Measurements from ENCODE around the gene BZW2. TPM values are rescaled to one million over a fixed set of nuclear protein-coding genes. Genes with fewer than 3 reads are reported as not detected.

The BZW2 gene
- total and polyA plus RNA-seq, 7 donors: 83.7 to 163 (median 133) TPM

- H3K9me3 ChIP-seq: no peaks in the 10 kb centered on the region
- no peaks in the 10 kb centered on the region for H3K4me1 ChIP-seq
- no peak for ATAC-seq
- peaks cover 13 to 99% of the 10 kb centered on the region in 2 donors for H3K36me3 ChIP-seq (ENCODE audit: insufficient read depth in 1 of 2, low read depth in 1 of 2)
- no peak overlapping the region for H3K27ac ChIP-seq
- intact Hi-C loops (cut with DNase I): loop anchor here in 1 of 2 donors (5.0 kb wide), 1 partner anchor 219 kb away; no protein-coding TSS in a partner anchor
- TF ChIP-seq, protein P1, sequence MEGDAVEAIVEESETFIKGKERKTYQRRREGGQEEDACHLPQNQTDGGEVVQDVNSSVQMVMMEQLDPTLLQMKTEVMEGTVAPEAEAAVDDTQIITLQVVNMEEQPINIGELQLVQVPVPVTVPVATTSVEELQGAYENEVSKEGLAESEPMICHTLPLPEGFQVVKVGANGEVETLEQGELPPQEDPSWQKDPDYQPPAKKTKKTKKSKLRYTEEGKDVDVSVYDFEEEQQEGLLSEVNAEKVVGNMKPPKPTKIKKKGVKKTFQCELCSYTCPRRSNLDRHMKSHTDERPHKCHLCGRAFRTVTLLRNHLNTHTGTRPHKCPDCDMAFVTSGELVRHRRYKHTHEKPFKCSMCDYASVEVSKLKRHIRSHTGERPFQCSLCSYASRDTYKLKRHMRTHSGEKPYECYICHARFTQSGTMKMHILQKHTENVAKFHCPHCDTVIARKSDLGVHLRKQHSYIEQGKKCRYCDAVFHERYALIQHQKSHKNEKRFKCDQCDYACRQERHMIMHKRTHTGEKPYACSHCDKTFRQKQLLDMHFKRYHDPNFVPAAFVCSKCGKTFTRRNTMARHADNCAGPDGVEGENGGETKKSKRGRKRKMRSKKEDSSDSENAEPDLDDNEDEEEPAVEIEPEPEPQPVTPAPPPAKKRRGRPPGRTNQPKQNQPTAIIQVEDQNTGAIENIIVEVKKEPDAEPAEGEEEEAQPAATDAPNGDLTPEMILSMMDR (IDR thresholded peaks at IDR 0.05): no peak
- no peaks in the 10 kb centered on the region for H3K27me3 ChIP-seq (ENCODE audit: insufficient read depth in 3 of 3, low read length in 2 of 3)
- WGBS, 3 donors: 87 to 92% (median 91%) methylated on average over 3 of the region's 3 CpGs
- no peak overlapping the region for H3K4me3 ChIP-seq
- no peak for DNase-seq
Observed at GRCh38 chr7:16698200-16698905, 52.4 kb downstream of the BZW2 start.

- DNase-seq: no peak
- no peaks in the 10 kb centered on the region for H3K4me1 ChIP-seq
- H3K27ac ChIP-seq: no peak overlapping the region
- peaks cover 13 to 96% of the 10 kb centered on the region in 2 donors for H3K36me3 ChIP-seq (ENCODE audit: insufficient read depth in 1 of 2, low read depth in 1 of 2)
- no peak overlapping the region for H3K4me3 ChIP-seq
- no peaks in the 10 kb centered on the region for H3K27me3 ChIP-seq (ENCODE audit: insufficient read depth in 3 of 3, low read length in 2 of 3)
- intact Hi-C loops (cut with DNase I): no loop called here
- no peak for ATAC-seq
- no peaks in the 10 kb centered on the region for H3K9me3 ChIP-seq
- TF ChIP-seq, protein P1 (IDR thresholded peaks at IDR 0.05): no peak
Observed at GRCh38 chr7:16702441-16702840, 56.5 kb downstream of the BZW2 start.

- 79 to 86% (median 83%) methylated on average over 4 of the region's 4 CpGs for WGBS, 3 donors
- intact Hi-C loops (cut with DNase I): no loop called here
- ATAC-seq (no peak), DNase-seq (no peak)
- H3K36me3 ChIP-seq (ENCODE audit: insufficient read depth in 1 of 2, low read depth in 1 of 2): peaks cover 0 to 44% of the 10 kb centered on the region in 2 donors
- H3K4me1 ChIP-seq: no peaks in the 10 kb centered on the region
- H3K27ac ChIP-seq: no peak overlapping the region
- no peaks in the 10 kb centered on the region for H3K27me3 ChIP-seq (ENCODE audit: insufficient read depth in 3 of 3, low read length in 2 of 3)
- TF ChIP-seq, protein P1 (IDR thresholded peaks at IDR 0.05): no peak
- H3K9me3 ChIP-seq: no peaks in the 10 kb centered on the region
- no peak overlapping the region for H3K4me3 ChIP-seq
Observed at GRCh38 chr7:16708511-16708910, 62.5 kb downstream of the BZW2 start.

DNA sequence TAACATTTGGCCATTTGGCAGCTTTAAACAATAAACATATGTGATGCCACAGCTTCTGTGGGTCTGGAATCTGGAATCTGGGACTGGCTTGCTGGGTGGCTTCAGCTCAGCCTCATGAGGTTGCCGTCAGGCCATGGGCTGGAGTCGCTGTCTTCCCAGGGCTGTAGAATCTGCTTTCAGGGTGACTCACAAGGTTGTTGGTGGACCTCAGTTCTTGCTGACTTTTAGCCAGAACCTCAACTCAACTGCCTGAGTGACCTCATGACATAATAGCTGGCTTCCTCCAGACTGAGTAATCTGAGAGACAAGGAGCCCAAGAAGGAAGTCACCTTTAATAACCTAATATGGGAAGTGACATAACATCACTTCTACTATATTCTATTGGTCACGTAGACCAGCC, 63.0 kb downstream of the BZW2 start:
- no peaks in the 10 kb centered on the region for H3K27me3 ChIP-seq (ENCODE audit: insufficient read depth in 3 of 3, low read length in 2 of 3)
- no peaks in the 10 kb centered on the region for H3K4me1 ChIP-seq
- 84 to 97% (median 88%) methylated on average over 3 of the region's 3 CpGs for WGBS, 3 donors
- H3K27ac ChIP-seq: no peak overlapping the region
- H3K9me3 ChIP-seq: no peaks in the 10 kb centered on the region
- peaks cover 0 to 39% of the 10 kb centered on the region in 2 donors for H3K36me3 ChIP-seq (ENCODE audit: insufficient read depth in 1 of 2, low read depth in 1 of 2)
- TF ChIP-seq, protein P1 (IDR thresholded peaks at IDR 0.05): no peak
- DNase-seq: peak in 1 of 2 donors; percentile 17
- peak; percentile 37 to 61 (median 46) for ATAC-seq
- H3K4me3 ChIP-seq: no peak overlapping the region
- intact Hi-C loops (cut with DNase I): no loop called here

- WGBS, 3 donors: 75 to 82% (median 79%) methylated on average over 4 of the region's 4 CpGs
- TF ChIP-seq, protein P1 (IDR thresholded peaks at IDR 0.05): no peak
- DNase-seq (no peak), ATAC-seq (no peak)
- Histone ChIP-seq H3K4me1 (no peaks in the 10 kb centered on the region), H3K4me3 (no peak overlapping the region), H3K27me3 (ENCODE audit: insufficient read depth in 3 of 3, low read length in 2 of 3) (no peaks in the 10 kb centered on the region), H3K9me3 (no peaks in the 10 kb centered on the region), H3K36me3 (ENCODE audit: insufficient read depth in 1 of 2, low read depth in 1 of 2) (peaks cover 0 to 22% of the 10 kb centered on the region in 2 donors), H3K27ac (no peak overlapping the region)
- intact Hi-C loops (cut with DNase I): no loop called here
Observed at GRCh38 chr7:16710651-16711050, 64.7 kb downstream of the BZW2 start.
